Epithelial cell of esophagus (primary cell): ENCODE data around the gene KYAT1.

Source experiments
- DNase-seq: peaks from one replicate; pipeline ENCODE4 v3.0.0; 2010; ENCODE audit warnings: low read depth
- H3K4me3 ChIP-seq: 2 replicates; pipeline ENCODE4 v1.5.1; 2011; ENCODE audit warnings: mild to moderate bottlenecking, low read length, control low read depth
- TF ChIP-seq, protein P1 (sequence below): IDR thresholded peaks from 2 replicates; pipeline ENCODE4 v1.5.1; 2011; ENCODE audit warnings: low read depth, mild to moderate bottlenecking, low read length, control low read depth, inconsistent platforms; ENCODE audit not compliant: insufficient read depth; ENCODE audit errors: missing control alignments

The KYAT1 gene

GRCh38 chr9:128908372-128908771, 26.6 kb upstream of the KYAT1 start:
- no peak overlapping the region for H3K4me3 ChIP-seq
- TF ChIP-seq, protein P1, sequence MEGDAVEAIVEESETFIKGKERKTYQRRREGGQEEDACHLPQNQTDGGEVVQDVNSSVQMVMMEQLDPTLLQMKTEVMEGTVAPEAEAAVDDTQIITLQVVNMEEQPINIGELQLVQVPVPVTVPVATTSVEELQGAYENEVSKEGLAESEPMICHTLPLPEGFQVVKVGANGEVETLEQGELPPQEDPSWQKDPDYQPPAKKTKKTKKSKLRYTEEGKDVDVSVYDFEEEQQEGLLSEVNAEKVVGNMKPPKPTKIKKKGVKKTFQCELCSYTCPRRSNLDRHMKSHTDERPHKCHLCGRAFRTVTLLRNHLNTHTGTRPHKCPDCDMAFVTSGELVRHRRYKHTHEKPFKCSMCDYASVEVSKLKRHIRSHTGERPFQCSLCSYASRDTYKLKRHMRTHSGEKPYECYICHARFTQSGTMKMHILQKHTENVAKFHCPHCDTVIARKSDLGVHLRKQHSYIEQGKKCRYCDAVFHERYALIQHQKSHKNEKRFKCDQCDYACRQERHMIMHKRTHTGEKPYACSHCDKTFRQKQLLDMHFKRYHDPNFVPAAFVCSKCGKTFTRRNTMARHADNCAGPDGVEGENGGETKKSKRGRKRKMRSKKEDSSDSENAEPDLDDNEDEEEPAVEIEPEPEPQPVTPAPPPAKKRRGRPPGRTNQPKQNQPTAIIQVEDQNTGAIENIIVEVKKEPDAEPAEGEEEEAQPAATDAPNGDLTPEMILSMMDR, result no peak
- DNase-seq, result no peak

DNA sequence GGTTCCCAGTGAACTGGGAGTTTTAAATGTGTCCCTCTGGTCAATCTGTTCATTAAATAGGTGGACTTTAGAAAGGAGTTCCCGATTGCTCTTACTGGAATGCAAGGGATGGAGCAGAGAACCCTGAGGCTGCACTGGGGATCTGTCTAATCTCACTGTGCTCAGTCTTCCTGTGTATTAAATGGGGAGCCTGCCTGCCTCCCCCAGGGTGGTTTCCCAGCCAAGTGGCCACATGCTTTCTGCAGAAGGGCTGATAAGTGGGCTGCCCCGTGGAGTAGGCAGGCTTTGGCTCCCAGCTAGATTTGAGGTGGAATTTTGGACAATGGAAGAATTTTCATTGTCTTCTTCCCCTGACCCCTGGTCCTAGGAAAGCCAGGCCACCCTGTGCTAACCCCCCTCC, 25.0 kb upstream of the KYAT1 start:
- TF ChIP-seq, protein P1, result no peak
- DNase-seq, result no peak
- no peak overlapping the region for H3K4me3 ChIP-seq

GRCh38 chr9:128905964-128906363, 24.2 kb upstream of the KYAT1 start:
- DNase-seq, result no peak
- TF ChIP-seq, protein P1, result no peak
- no peak overlapping the region for H3K4me3 ChIP-seq

- H3K4me3 ChIP-seq, result no peak overlapping the region
- no peak for DNase-seq
- TF ChIP-seq, protein P1, result no peak
These were observed 22.3 kb upstream of the KYAT1 start for GRCh38 chr9:128903871-128904620.

DNA sequence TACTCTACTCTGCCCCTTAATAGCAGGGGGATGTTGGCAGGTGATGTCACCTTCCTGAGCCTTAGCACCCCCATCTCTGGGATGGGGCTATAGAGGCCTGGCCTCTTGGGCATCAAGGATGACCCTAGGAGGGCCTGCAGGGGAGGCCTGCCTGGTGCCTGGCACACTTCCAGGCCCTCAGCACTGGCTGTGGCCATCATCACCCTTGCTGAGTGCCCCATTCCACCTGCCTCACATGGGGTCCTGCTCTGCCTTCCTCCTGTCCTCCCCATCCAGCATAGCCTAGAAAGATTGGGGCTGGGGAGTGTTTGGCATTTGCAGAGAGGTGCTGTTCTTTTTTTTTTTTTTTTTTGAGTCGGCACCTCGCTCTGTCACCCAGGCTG, 21.3 kb upstream of the KYAT1 start:
- no peak overlapping the region for H3K4me3 ChIP-seq
- DNase-seq, result no peak
- TF ChIP-seq, protein P1, result no peak

- H3K4me3 ChIP-seq, result no peak overlapping the region
These were observed 20.8 kb upstream of the KYAT1 start for GRCh38 chr9:128902351-128903078.

More at GRCh38 chr9:128902351-128903078, 20.8 kb upstream of the KYAT1 start:
- TF ChIP-seq, protein P1, result no peak
- peak; percentile 93 for DNase-seq
